Progenitor cell of endocrine pancreas (in vitro differentiated cells): Measurements from ENCODE around the gene PRPSAP2. TPM values are rescaled to one million over a fixed set of nuclear protein-coding genes. Genes with fewer than 3 reads are reported as not detected.

ENCODE experiments used
- DNase-seq: peaks from one replicate; pipeline ENCODE4 v3.0.0; 2021; ENCODE audit warnings: low spot score; ENCODE audit not compliant: unreplicated experiment
- H3K27ac Mint-ChIP-seq: 2 replicates; pipeline ENCODE4 v1.8.0; 2021; ENCODE audit warnings: mild to moderate bottlenecking, moderate library complexity, mixed read lengths
- H3K27me3 Mint-ChIP-seq: 2 replicates; pipeline ENCODE4 v1.8.0; 2021; ENCODE audit warnings: mixed read lengths
- H3K36me3 Mint-ChIP-seq: 2 replicates; pipeline ENCODE4 v1.8.0; 2022; ENCODE audit warnings: mixed read lengths; ENCODE audit not compliant: insufficient read depth
- H3K4me1 Mint-ChIP-seq: 2 replicates; pipeline ENCODE4 v1.8.0; 2021; ENCODE audit warnings: low read depth, mixed read lengths
- H3K4me3 Mint-ChIP-seq: 2 replicates; pipeline ENCODE4 v1.8.0; 2021; ENCODE audit warnings: low read depth, mild to moderate bottlenecking, moderate library complexity, mixed read lengths
- H3K9me3 Mint-ChIP-seq: 2 replicates; pipeline ENCODE4 v1.8.0; 2021; ENCODE audit warnings: low read depth, mixed read lengths
- CTCF ChIP-seq: fragments of 200-600 bp; sonication (generic); IDR thresholded peaks from one replicate; pipeline ENCODE4 v1.5.0; 2021; ENCODE audit warnings: antibody characterized with exemption, mild to moderate bottlenecking; ENCODE audit not compliant: unreplicated experiment
- total RNA-seq: library from RNA; stranded (reverse); gene quantifications from 2 replicates; pipeline ENCODE4 v1.2.1, GENCODE V29; 2021

The PRPSAP2 gene
- total RNA-seq, 1 donor from 2014 or later = 66.9 TPM

DNA sequence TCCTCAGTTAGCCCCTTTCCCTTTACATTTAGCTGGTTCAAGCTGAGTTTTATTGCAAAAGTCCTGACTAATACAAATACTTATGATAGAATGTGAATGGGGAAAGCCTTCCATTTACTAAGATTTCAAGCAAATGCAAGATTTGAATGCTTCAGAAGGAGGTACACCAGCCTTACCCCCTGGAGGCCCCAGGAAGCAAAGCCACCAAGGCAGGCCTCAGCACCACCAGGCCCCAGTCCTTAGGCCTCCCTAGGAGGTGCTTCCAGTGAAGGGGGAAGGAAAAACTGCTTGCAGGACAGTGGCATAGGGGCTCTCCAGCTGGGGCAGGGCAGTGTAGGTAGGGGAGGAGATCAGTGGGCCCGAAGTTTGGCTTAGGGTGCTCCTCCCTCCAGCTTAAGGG lies 7.3 kb upstream of the PRPSAP2 start:
- Mint-ChIP-seq H3K4me1 (peaks cover 7% of the 10 kb centered on the region), H3K9me3 (no peaks in the 10 kb centered on the region)

GRCh38 chr17:18851201-18851600 lies 6.7 kb upstream of the PRPSAP2 start:
- Mint-ChIP-seq H3K4me1 (peaks cover 12% of the 10 kb centered on the region), H3K4me3 (no peak overlapping the region), H3K36me3 (no peaks in the 10 kb centered on the region), H3K27ac (no peak overlapping the region), H3K9me3 (no peaks in the 10 kb centered on the region), H3K27me3 (no peaks in the 10 kb centered on the region)
- no peak for DNase-seq
- no peak for TF ChIP-seq CTCF

More for the DNA sequence above, 7.3 kb upstream of the PRPSAP2 start:
- Mint-ChIP-seq H3K36me3 (no peaks in the 10 kb centered on the region), H3K27ac (no peak overlapping the region), H3K27me3 (no peaks in the 10 kb centered on the region), H3K4me3 (no peak overlapping the region)
- no peak for TF ChIP-seq CTCF
- no peak for DNase-seq

GRCh38 chr17:18854956-18855355 lies 3.0 kb upstream of the PRPSAP2 start:
- peak overlapping the region; percentile 88 for H3K4me3 Mint-ChIP-seq
- no peak for TF ChIP-seq CTCF

GRCh38 chr17:18855831-18856569 lies 1.9 kb upstream of the PRPSAP2 start:
- Mint-ChIP-seq H3K36me3 (no peaks in the 10 kb centered on the region), H3K4me3 (peak overlapping the region; percentile 88), H3K9me3 (no peaks in the 10 kb centered on the region), H3K27ac (peak overlapping the region; percentile 91), H3K4me1 (peaks cover 28% of the 10 kb centered on the region), H3K27me3 (no peaks in the 10 kb centered on the region)
- peak; percentile 78 for DNase-seq
- TF ChIP-seq CTCF = no peak

More at GRCh38 chr17:18854956-18855355, 3.0 kb upstream of the PRPSAP2 start:
- H3K36me3 Mint-ChIP-seq = no peaks in the 10 kb centered on the region
- no peaks in the 10 kb centered on the region for H3K27me3 Mint-ChIP-seq
- DNase-seq = no peak
- H3K27ac Mint-ChIP-seq = no peak overlapping the region
- no peaks in the 10 kb centered on the region for H3K9me3 Mint-ChIP-seq
- H3K4me1 Mint-ChIP-seq = peaks cover 24% of the 10 kb centered on the region

GRCh38 chr17:18856570-18856915 lies 1.4 kb upstream of the PRPSAP2 start:
- DNase-seq = no peak
- H3K27ac Mint-ChIP-seq = peak overlapping the region; percentile 91
- peaks cover 29% of the 10 kb centered on the region for H3K4me1 Mint-ChIP-seq
- TF ChIP-seq CTCF = no peak
- peaks cover 2% of the 10 kb centered on the region for H3K36me3 Mint-ChIP-seq
- no peaks in the 10 kb centered on the region for H3K9me3 Mint-ChIP-seq
- peak overlapping the region; percentile 88 for H3K4me3 Mint-ChIP-seq
- H3K27me3 Mint-ChIP-seq = no peaks in the 10 kb centered on the region
